CD4-positive, alpha-beta T cell (primary cell): Measurements from ENCODE around the gene N4BP2. TPM values are rescaled to one million over a fixed set of nuclear protein-coding genes. Genes with fewer than 3 reads are reported as not detected.
"Not testable (repeated sequence)": the region's sequence is repeated elsewhere in the genome, so short reads cannot be mapped to it uniquely, and the experiment has no call there.

Experiments
- ATAC-seq: fragments of 200-7000 bp; cut with Tn5 transposase; one replicate; pipeline ENCODE4 v1.10.0; 2022; ENCODE audit warnings: mild to moderate bottlenecking; ENCODE audit not compliant: poor library complexity
- CTCF ChIA-PET: fragments of 350-600 bp; sonication (Branson Sonifier 250); formaldehyde crosslinking; loops from one replicate; lab custom pipeline; 2021; ENCODE audit warnings: antibody characterized with exemption, inconsistent platforms; lab: Charles Lee
- POLR2A ChIA-PET: fragments of 350-600 bp; sonication (Branson Sonifier 250); formaldehyde crosslinking; loops from one replicate; lab custom pipeline; 2021; ENCODE audit warnings: antibody characterized with exemption, inconsistent platforms; lab: Charles Lee
- DNase-seq, 14 experiments: peaks; one replicate each; pipeline ENCODE4 v3.0.0-alpha.2; 2013 to 2020; ENCODE audit warnings: mixed read lengths in 2 of 14
- H3K27ac ChIP-seq, 2 donors: one replicate each; pipeline versions ENCODE4 v1.5.1 to v1.7.0; 2013; ENCODE audit warnings: low read length in 2 of 2, low read depth in 1 of 2, mild to moderate bottlenecking in 1 of 2
- H3K27me3 ChIP-seq, 2 experiments: 1 replicate in 1 of 2; 2 replicates in 1 of 2; pipeline versions ENCODE4 v1.6.1 to v1.7.0; 2013; ENCODE audit warnings: low read length in 2 of 2, control low read depth in 1 of 2, mild to moderate bottlenecking in 1 of 2, moderate library complexity in 1 of 2; ENCODE audit not compliant: insufficient read depth in 2 of 2, control insufficient read depth in 1 of 2
- H3K36me3 ChIP-seq: one replicate; pipeline ENCODE4 v1.6.1; 2013; ENCODE audit warnings: low read length, control low read depth; ENCODE audit not compliant: insufficient read depth
- H3K4me1 ChIP-seq: one replicate; pipeline ENCODE4 v1.6.1; 2013; ENCODE audit warnings: low read length, control low read depth; ENCODE audit not compliant: insufficient read depth
- H3K4me3 ChIP-seq: one replicate; pipeline ENCODE4 v1.5.1; 2013; ENCODE audit warnings: mild to moderate bottlenecking, low read length, moderate library complexity
- H3K9me3 ChIP-seq, 2 experiments: 1 replicate in 1 of 2; 2 replicates in 1 of 2; pipeline versions ENCODE4 v1.6.1 to v1.7.0; 2013; ENCODE audit warnings: low read length in 2 of 2, mild to moderate bottlenecking in 2 of 2, control low read depth in 1 of 2, moderate library complexity in 1 of 2; ENCODE audit not compliant: control insufficient read depth in 1 of 2, insufficient read depth in 1 of 2
- H3K27ac Mint-ChIP-seq: one replicate; pipeline ENCODE4 v1.8.0; 2020; ENCODE audit warnings: mixed read lengths
- H3K27me3 Mint-ChIP-seq: one replicate; pipeline ENCODE4 v1.8.0; 2021; ENCODE audit warnings: mixed read lengths
- H3K36me3 Mint-ChIP-seq: one replicate; pipeline ENCODE4 v1.8.0; 2021; ENCODE audit warnings: low read depth, mixed read lengths
- H3K4me1 Mint-ChIP-seq: one replicate; pipeline ENCODE4 v1.8.0; 2021; ENCODE audit warnings: low read depth, mixed read lengths
- H3K4me3 Mint-ChIP-seq: one replicate; pipeline ENCODE4 v1.8.0; 2020; ENCODE audit warnings: mild to moderate bottlenecking, mixed read lengths
- H3K9me3 Mint-ChIP-seq: one replicate; pipeline ENCODE4 v1.8.0; 2020; ENCODE audit warnings: mixed read lengths
- CTCF ChIP-seq: fragments of 200-600 bp; IDR thresholded peaks from one replicate; pipeline ENCODE4 v1.8.0; 2022; ENCODE audit warnings: antibody characterized with exemption, mild to moderate bottlenecking
- intact Hi-C, 2 experiments: fragments of 100-400 bp; cut with DNase I in 1 of 2; cut with micrococcal nuclease in 1 of 2; formaldehyde crosslinking; loops; one replicate each; pipeline versions ENCODE4 v1.15.1 to v1.9.0; 2023 to 2025; cut with DNase I, micrococcal nuclease
- total RNA-seq, 174 experiments: library from RNA in 2 of 174; stranded (reverse) in 2 of 174; gene quantifications; one replicate each; pipeline ENCODE4 v1.2.3 and lab custom pipeline; 2021 to 2026

The N4BP2 gene
- total RNA-seq, 2 experiments from 2014 or later, result 21.7 to 25.2 TPM

- H3K4me1 Mint-ChIP-seq, result no peaks in the 10 kb centered on the region
- Histone ChIP-seq H3K9me3 (no peaks in the 10 kb centered on the region), H3K36me3 (peaks cover 20% of the 10 kb centered on the region), H3K4me1 (no peaks in the 10 kb centered on the region), H3K27ac (no peak overlapping the region), H3K27me3 (no peaks in the 10 kb centered on the region), H3K4me3 (no peak overlapping the region)
- CTCF ChIA-PET, result interaction anchor here (1.0 kb wide), 1 partner anchor 182 kb away, joined by 3 read pairs; no protein-coding TSS in a partner anchor
- DNase-seq, result no peak
- no peak for TF ChIP-seq CTCF
- no peak overlapping the region for H3K4me3 Mint-ChIP-seq
- no peaks in the 10 kb centered on the region for H3K9me3 Mint-ChIP-seq
- ATAC-seq, result no peak
- peak overlapping the region; percentile 42 for H3K27ac Mint-ChIP-seq
- H3K36me3 Mint-ChIP-seq, result peaks cover 48% of the 10 kb centered on the region
- intact Hi-C loops, result no loop called here
- POLR2A ChIA-PET, result no interaction called here
- H3K27me3 Mint-ChIP-seq, result no peaks in the 10 kb centered on the region
Measured at GRCh38 chr4:40143926-40144508, 87.4 kb downstream of the N4BP2 start.

GRCh38 chr4:40144716-40145115, 88.1 kb downstream of the N4BP2 start:
- no peaks in the 10 kb centered on the region for H3K9me3 Mint-ChIP-seq
- POLR2A ChIA-PET, result no interaction called here
- no peak overlapping the region for H3K27ac ChIP-seq

DNA sequence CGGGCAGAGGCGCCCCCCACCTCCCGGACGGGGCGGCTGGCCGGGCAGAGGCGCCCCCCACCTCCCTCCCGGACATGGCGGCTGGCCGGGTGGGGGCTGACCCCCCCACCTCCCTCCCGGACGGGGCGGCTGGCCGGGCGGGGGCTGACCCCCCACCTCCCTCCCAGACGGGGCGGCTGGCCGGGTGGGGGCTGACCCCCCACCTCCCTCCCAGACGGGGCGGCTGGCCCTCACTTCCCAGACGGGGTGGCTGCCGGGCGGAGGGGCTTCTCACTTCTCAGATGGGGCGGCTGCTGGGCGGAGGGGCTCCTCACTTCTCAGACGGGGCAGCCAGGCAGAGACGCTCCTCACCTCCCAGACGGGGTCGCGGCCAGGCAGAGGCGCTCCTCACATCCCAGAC, 90.8 kb downstream of the N4BP2 start:
- peaks cover 25% of the 10 kb centered on the region for H3K4me1 Mint-ChIP-seq
- H3K27me3 Mint-ChIP-seq, H3K27me3 ChIP-seq, ATAC-seq, DNase-seq, H3K4me1 ChIP-seq, H3K27ac ChIP-seq, POLR2A ChIA-PET, H3K4me3 Mint-ChIP-seq, H3K4me3 ChIP-seq, H3K9me3 Mint-ChIP-seq, CTCF ChIA-PET, H3K27ac Mint-ChIP-seq, H3K9me3 ChIP-seq: not testable (repeated sequence)
- peaks cover 15% of the 10 kb centered on the region for H3K36me3 ChIP-seq
- peaks cover 45% of the 10 kb centered on the region for H3K36me3 Mint-ChIP-seq
- intact Hi-C loops, result loop anchor here in 1 of 2 experiments (5.0 kb wide), 1 partner anchor 90 kb away; the partner anchor contains the start of gene N4BP2

More at GRCh38 chr4:40144716-40145115, 88.1 kb downstream of the N4BP2 start:
- TF ChIP-seq CTCF, result no peak
- no peaks in the 10 kb centered on the region for H3K9me3 ChIP-seq
- Mint-ChIP-seq H3K4me3 (no peak overlapping the region), H3K27me3 (no peaks in the 10 kb centered on the region), H3K36me3 (peaks cover 48% of the 10 kb centered on the region), H3K4me1 (peaks cover under 1% of the 10 kb centered on the region), H3K27ac (peak overlapping the region; percentile 42)
- no peak for ATAC-seq
- H3K27me3 ChIP-seq, result no peaks in the 10 kb centered on the region
- intact Hi-C loops, result loop anchor here in 1 of 2 experiments (5.0 kb wide), 1 partner anchor 87 kb away; the partner anchor contains the start of gene N4BP2
- H3K4me1 ChIP-seq, result no peaks in the 10 kb centered on the region
- CTCF ChIA-PET, result no interaction called here
- H3K4me3 ChIP-seq, result no peak overlapping the region
- peaks cover 20% of the 10 kb centered on the region for H3K36me3 ChIP-seq
- no peak for DNase-seq
